ENCODE data around the gene UBE2L3. TPM values are rescaled to one million over a fixed set of nuclear protein-coding genes. Genes with fewer than 3 reads are reported as not detected.

Gene UBE2L3
- total and polyA plus RNA-seq, 2 of the 8 experiments (the other 6 are each of a cell fraction or from before 2014, with no cell fraction given) = 63.5 to 90.0 TPM

DNA sequence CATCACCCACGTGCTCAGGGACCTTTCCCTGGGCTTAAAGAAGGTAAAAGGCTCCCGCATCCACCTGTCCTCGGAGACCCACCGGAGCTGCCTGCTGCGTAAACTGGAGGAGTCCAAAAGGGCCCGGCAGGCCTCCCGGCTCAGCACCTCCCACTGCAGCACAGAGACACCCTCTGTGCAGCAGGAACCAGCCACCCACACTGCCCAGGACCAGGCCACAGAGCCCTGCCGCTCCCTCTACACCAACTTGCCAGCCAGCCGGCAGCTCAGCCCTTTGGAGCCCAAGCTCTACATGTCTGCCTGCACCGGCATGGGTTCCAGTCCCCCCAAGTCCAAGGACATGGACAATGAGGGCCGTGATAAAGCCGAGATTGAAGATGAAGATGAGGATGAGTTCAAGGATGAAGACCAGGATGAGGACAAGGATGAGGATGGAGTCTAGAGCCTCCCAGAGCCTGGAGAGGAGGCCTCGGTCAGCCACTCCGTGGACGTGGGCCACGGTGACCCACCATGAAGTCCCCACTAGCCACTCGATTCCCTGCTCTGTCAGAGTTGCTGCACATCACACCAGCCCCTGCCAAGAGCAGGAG lies 69.2 kb downstream of the UBE2L3 start:
- no peak for DNase-seq (ENCODE audit: low read depth in 1 of 2, low spot score in 2 of 2)
- Histone ChIP-seq H2BK12ac (ENCODE audit: low read depth, low read length) (no peak overlapping the region), H3K27ac (ENCODE audit: low read depth, low read length) (no peak overlapping the region), H3K56ac (replicated peaks; ENCODE audit: insufficient read length, low read depth, low read length) (no peak overlapping the region), H4K91ac (replicated peaks; ENCODE audit: insufficient read length, low read length) (no peak overlapping the region), H3K4me2 (ENCODE audit: insufficient read depth in 1 of 2, low read depth in 2 of 2, low read length in 2 of 2) (no peak overlapping the region), H2AFZ (ENCODE audit: low read length) (no peak overlapping the region), H3K27me3 (replicated peaks in 1 of 4; ENCODE audit: control insufficient read depth in 3 of 4, extremely low read depth in 1 of 4, insufficient read depth in 3 of 4, low read length in 3 of 4) (peaks cover 0 to 7% (median 1%) of the 10 kb centered on the region in 4 experiments; a peak in 4 of 7 replicates), H4K5ac (ENCODE audit: insufficient read length, low read depth, low read length) (no peak overlapping the region), H2BK20ac (ENCODE audit: low read length) (no peak overlapping the region), H3K4ac (replicated peaks; ENCODE audit: insufficient read length, low read depth, low read length) (no peak overlapping the region), H2BK120ac (replicated peaks; ENCODE audit: low read depth, low read length) (no peak overlapping the region), H4K8ac (ENCODE audit: extremely low read depth, insufficient read depth, low read length) (peak overlapping the region; percentile 80; the same call in 1 of the 2 replicates), H3K18ac (ENCODE audit: extremely low read depth, low read length) (no peak overlapping the region), H3K79me1 (ENCODE audit: low read depth, low read length) (no peaks in the 10 kb centered on the region), H2BK5ac (ENCODE audit: low read depth, low read length) (no peak overlapping the region), H3K9me3 (ENCODE audit: insufficient read depth in 2 of 2, low read depth in 1 of 2, low read length in 1 of 2) (no peaks in the 10 kb centered on the region; a peak in 1 of 4 replicates), H3K79me2 (ENCODE audit: control insufficient read depth in 1 of 2, insufficient read depth in 2 of 2, low read length in 2 of 2) (no peaks in the 10 kb centered on the region), H3K14ac (ENCODE audit: insufficient read length) (no peak overlapping the region), H4K20me1 (replicated peaks in 1 of 2; ENCODE audit: control insufficient read depth in 1 of 2, insufficient read depth in 2 of 2, low read length in 2 of 2) (peaks cover 0 to 5% of the 10 kb centered on the region in 2 experiments), H3K23ac (ENCODE audit: insufficient read length) (no peak overlapping the region), H3K23me2 (ENCODE audit: low read depth, low read length) (peaks cover under 1% of the 10 kb centered on the region; the same call in 1 of the 2 replicates), H3K9ac (replicated peaks in 1 of 4; ENCODE audit: extremely low read depth in 1 of 4, low read depth in 3 of 4, low read length in 3 of 4) (no peak overlapping the region), H2BK15ac (ENCODE audit: low read length) (no peak overlapping the region), H3K4me1 (replicated peaks in 1 of 4; ENCODE audit: control insufficient read depth in 3 of 4, insufficient read depth in 4 of 4, low read length in 3 of 4) (peaks cover 0 to 2% (median 0%) of the 10 kb centered on the region in 4 experiments; a peak in 1 of 7 replicates), H3K36me3 (ENCODE audit: control insufficient read depth in 2 of 4, insufficient read depth in 4 of 4, low read length in 3 of 4) (no peaks in the 10 kb centered on the region), H3K4me3 (ENCODE audit: extremely low read depth in 1 of 4, insufficient read depth in 2 of 4, low read depth in 3 of 4, low read length in 4 of 4) (no peak overlapping the region), H2AK5ac (ENCODE audit: low read depth, low read length) (no peak overlapping the region)
- ChIA-PET CTCF (ENCODE audit: partially characterized antibody) (interaction anchor here (1.1 to 24.1 kb wide), 3 partner anchors 6 to 70 kb away, joined by 3 to 499 read pairs (median 499); partner anchors contain the start of genes CCDC116, SDF2L1 and YDJC), POLR2A (ENCODE audit: partially characterized antibody) (interaction anchor here (1.2 to 1.3 kb wide), 2 partner anchors 12 to 14 kb away, joined by 3 to 5 read pairs; no protein-coding TSS in a partner anchor)
- TF ChIP-seq NANOG (IDR thresholded peaks at IDR 0.05; ENCODE audit: insufficient read depth, low read depth, low read length, poor library complexity, severe bottlenecking) = no peak
- no peak for TF ChIP-seq JUN (IDR thresholded peaks at IDR 0.05; ENCODE audit: low read depth, low read length)
- TF ChIP-seq SP4 (IDR thresholded peaks at IDR 0.05; ENCODE audit: low read length) = no peak
- no peak for TF ChIP-seq SUZ12 (IDR thresholded peaks at IDR 0.05; ENCODE audit: low read length)
- no peak for TF ChIP-seq KDM5A (IDR thresholded peaks at IDR 0.05; ENCODE audit: low read length)
- TF ChIP-seq POLR2A (IDR thresholded peaks at IDR 0.05; ENCODE audit: control extremely low read depth in 1 of 2, low read depth in 2 of 2, low read length in 2 of 2) = no peak
- TF ChIP-seq CHD1 (IDR thresholded peaks at IDR 0.05; ENCODE audit: low read depth, low read length) = no peak
- no peak for FAIRE-seq
- WGBS, 2 experiments (ENCODE audit: extremely low coverage in 1 of 2, insufficient coverage in 1 of 2, insufficient read length in 1 of 2, insufficient replicate concordance in 2 of 2, low coverage in 1 of 2, low lambda C conversion rate in 2 of 2, missing lambda C conversion rate in 1 of 2) = 86% methylated on average over 17 of the region's 17 CpGs; no CpG with 5 or more reads in 1 of the 2 experiments
